Muscle layer of colon (tissue), 2 donors: ENCODE measurements around the gene PLA2G4E.
A peak's percentile ranks its signal among the peaks of the same experiment; 100 is the strongest.

Experiments used
- H3K27ac ChIP-seq: one replicate; pipeline ENCODE4 v1.7.0; 2013; ENCODE audit warnings: low read depth, mild to moderate bottlenecking, low read length, moderate library complexity
- H3K27me3 ChIP-seq, 2 donors: one replicate each; pipeline ENCODE4 v1.7.0; 2013; ENCODE audit warnings: low read length in 2 of 2, mild to moderate bottlenecking in 2 of 2; ENCODE audit not compliant: insufficient read depth in 2 of 2, control insufficient read depth in 1 of 2
- H3K36me3 ChIP-seq: one replicate; pipeline ENCODE4 v1.7.0; 2013; ENCODE audit warnings: mild to moderate bottlenecking, low read length; ENCODE audit not compliant: insufficient read depth
- H3K4me1 ChIP-seq: one replicate; pipeline ENCODE4 v1.7.0; 2013; ENCODE audit warnings: mild to moderate bottlenecking, low read length; ENCODE audit not compliant: insufficient read depth
- H3K4me3 ChIP-seq, 2 donors: one replicate each; pipeline ENCODE4 v1.7.0; 2013; ENCODE audit warnings: low read length in 2 of 2, low read depth in 1 of 2, mild to moderate bottlenecking in 1 of 2, moderate library complexity in 1 of 2
- H3K9ac ChIP-seq: one replicate; pipeline ENCODE4 v1.7.0; 2013; ENCODE audit warnings: low read length
- H3K9me3 ChIP-seq: one replicate; pipeline ENCODE4 v1.7.0; 2013; ENCODE audit warnings: mild to moderate bottlenecking, low read length
- donor health status: abdominal sarcoma.
- donor health status: Adenocarcinoma of cecum.

PLA2G4E gene

GRCh38 chr15:41979493-41980266 is 41.2 kb downstream of the PLA2G4E start:
- Histone ChIP-seq H3K4me3 (no peak overlapping the region), H3K27me3 (no peaks in the 10 kb centered on the region), H3K4me1 (no peaks in the 10 kb centered on the region), H3K36me3 (no peaks in the 10 kb centered on the region), H3K27ac (no peak overlapping the region), H3K9ac (no peak overlapping the region), H3K9me3 (no peaks in the 10 kb centered on the region)

- Histone ChIP-seq H3K36me3 (no peaks in the 10 kb centered on the region), H3K27ac (no peak overlapping the region), H3K27me3 (no peaks in the 10 kb centered on the region), H3K9ac (no peak overlapping the region), H3K9me3 (no peaks in the 10 kb centered on the region), H3K4me1 (no peaks in the 10 kb centered on the region), H3K4me3 (no peak overlapping the region)
Measured at GRCh38 chr15:41978534-41978933, 42.3 kb downstream of the PLA2G4E start.

GRCh38 chr15:41977757-41978383 is 43.0 kb downstream of the PLA2G4E start:
- no peaks in the 10 kb centered on the region for H3K9me3 ChIP-seq
- no peak overlapping the region for H3K4me3 ChIP-seq
- H3K27me3 ChIP-seq: no peaks in the 10 kb centered on the region
- peaks cover 3% of the 10 kb centered on the region for H3K4me1 ChIP-seq
- no peak overlapping the region for H3K9ac ChIP-seq
- no peaks in the 10 kb centered on the region for H3K36me3 ChIP-seq
- no peak overlapping the region for H3K27ac ChIP-seq

- Histone ChIP-seq H3K27ac (no peak overlapping the region), H3K27me3 (no peaks in the 10 kb centered on the region), H3K9ac (no peak overlapping the region), H3K4me1 (peaks cover 16% of the 10 kb centered on the region), H3K9me3 (no peaks in the 10 kb centered on the region), H3K4me3 (no peak overlapping the region), H3K36me3 (no peaks in the 10 kb centered on the region)
Measured at GRCh38 chr15:41975669-41976068, 45.2 kb downstream of the PLA2G4E start.

GRCh38 chr15:41974041-41974440 is 46.8 kb downstream of the PLA2G4E start:
- no peak overlapping the region for H3K9ac ChIP-seq
- no peak overlapping the region for H3K27ac ChIP-seq
- no peaks in the 10 kb centered on the region for H3K27me3 ChIP-seq
- no peaks in the 10 kb centered on the region for H3K9me3 ChIP-seq
- no peaks in the 10 kb centered on the region for H3K36me3 ChIP-seq
- no peak overlapping the region for H3K4me3 ChIP-seq
- peaks cover 17% of the 10 kb centered on the region for H3K4me1 ChIP-seq

- H3K9ac ChIP-seq: peak within 1 kb of the TSS; percentile 41
- H3K27ac ChIP-seq: peak within 1 kb of the TSS; percentile 74
Measured at GRCh38 chr15:41972253-41973242, 48.3 kb downstream of the PLA2G4E start, which contains the start of gene EHD4. Gene EHD4 (minus strand): TSS chr15:41972557. CDS start chr15:41972494, 63 bp downstream.

GRCh38 chr15:41971895-41972252 is 49.0 kb downstream of the PLA2G4E start:
- peak overlapping the region; percentile 79 to 81 for H3K4me3 ChIP-seq
- H3K27ac ChIP-seq: peak overlapping the region; percentile 74
- no peaks in the 10 kb centered on the region for H3K27me3 ChIP-seq
- peak overlapping the region; percentile 20 for H3K9ac ChIP-seq
- no peaks in the 10 kb centered on the region for H3K36me3 ChIP-seq
- H3K9me3 ChIP-seq: no peaks in the 10 kb centered on the region
- peaks cover 17% of the 10 kb centered on the region for H3K4me1 ChIP-seq

More at GRCh38 chr15:41972253-41973242, 48.3 kb downstream of the PLA2G4E start, which contains the start of gene EHD4:
- Histone ChIP-seq H3K4me1 (peaks cover 17% of the 10 kb centered on the region), H3K9me3 (no peaks in the 10 kb centered on the region), H3K4me3 (peak within 1 kb of the TSS; percentile 79 to 81), H3K36me3 (no peaks in the 10 kb centered on the region), H3K27me3 (no peaks in the 10 kb centered on the region)

- Histone ChIP-seq H3K4me3 (peak overlapping the region; percentile 79 to 81), H3K9me3 (no peaks in the 10 kb centered on the region), H3K27me3 (no peaks in the 10 kb centered on the region), H3K27ac (peak overlapping the region; percentile 41), H3K4me1 (peaks cover 17% of the 10 kb centered on the region), H3K36me3 (no peaks in the 10 kb centered on the region), H3K9ac (peak overlapping the region; percentile 20)
Measured at GRCh38 chr15:41971089-41971894, 49.5 kb downstream of the PLA2G4E start.

GRCh38 chr15:41970456-41970855 is 50.4 kb downstream of the PLA2G4E start:
- Histone ChIP-seq H3K4me1 (peaks cover 17% of the 10 kb centered on the region), H3K36me3 (no peaks in the 10 kb centered on the region), H3K27me3 (no peaks in the 10 kb centered on the region), H3K9ac (no peak overlapping the region), H3K4me3 (no peak overlapping the region), H3K27ac (no peak overlapping the region), H3K9me3 (no peaks in the 10 kb centered on the region)

GRCh38 chr15:41969851-41970431 is 50.9 kb downstream of the PLA2G4E start:
- Histone ChIP-seq H3K4me3 (no peak overlapping the region), H3K4me1 (peaks cover 17% of the 10 kb centered on the region), H3K9ac (no peak overlapping the region), H3K9me3 (no peaks in the 10 kb centered on the region), H3K27me3 (no peaks in the 10 kb centered on the region), H3K27ac (no peak overlapping the region), H3K36me3 (no peaks in the 10 kb centered on the region)
